H1 (cell line): ENCODE results near the gene PLEKHG2. TPM values are rescaled to one million over a fixed set of nuclear protein-coding genes. Genes with fewer than 3 reads are reported as not detected.

Source experiments
- CTCF ChIA-PET: fragments of 300-600 bp; sonication (Branson Sonifier 250); formaldehyde crosslinking; loops from one replicate; lab custom pipeline; 2021; ENCODE audit not compliant: partially characterized antibody; lab: Charles Lee
- POLR2A ChIA-PET: fragments of 300-600 bp; sonication (Branson Sonifier 250); formaldehyde crosslinking; loops from one replicate; lab custom pipeline; 2021; ENCODE audit warnings: inconsistent platforms; ENCODE audit not compliant: partially characterized antibody; lab: Charles Lee
- DNase-seq, 2 experiments: peaks; one replicate each; pipeline versions ENCODE4 v3.0.0 to v3.0.0-alpha.2; 2010 to 2022; ENCODE audit warnings: low spot score in 2 of 2, low read depth in 1 of 2, mixed read lengths in 1 of 2
- FAIRE-seq: peaks from 2 replicates; lab custom pipeline; 2011; peaks lifted over from hg19 to GRCh38; lab: Jason Lieb, UNC
- H2AFZ ChIP-seq: 2 replicates; pipeline ENCODE4 v1.8.1; 2012; ENCODE audit warnings: low read length, inconsistent platforms
- H2AK5ac ChIP-seq: 2 replicates; pipeline ENCODE4 v1.6.1; 2013; ENCODE audit warnings: low read depth, low read length
- H2BK120ac ChIP-seq: replicated peaks from 2 replicates; pipeline ENCODE3; 2013; ENCODE audit warnings: low read depth, low read length, inconsistent platforms
- H2BK12ac ChIP-seq: 2 replicates; pipeline ENCODE4 v1.6.1; 2013; ENCODE audit warnings: low read depth, low read length
- H2BK15ac ChIP-seq: 2 replicates; pipeline ENCODE4 v1.6.1; 2013; ENCODE audit warnings: low read length
- H2BK20ac ChIP-seq: 2 replicates; pipeline ENCODE4 v1.6.1; 2013; ENCODE audit warnings: low read length
- H2BK5ac ChIP-seq: 2 replicates; pipeline ENCODE4 v1.6.1; 2013; ENCODE audit warnings: low read depth, low read length
- H3K14ac ChIP-seq: 2 replicates; pipeline ENCODE4 v1.6.1; 2013; ENCODE audit warnings: inconsistent platforms; ENCODE audit not compliant: insufficient read length
- H3K18ac ChIP-seq: 2 replicates; pipeline ENCODE4 v1.6.1; 2013; ENCODE audit warnings: low read length; ENCODE audit errors: extremely low read depth
- H3K23ac ChIP-seq: 2 replicates; pipeline ENCODE4 v1.6.1; 2013; ENCODE audit warnings: inconsistent platforms; ENCODE audit not compliant: insufficient read length
- H3K23me2 ChIP-seq: 2 replicates; pipeline ENCODE4 v1.6.1; 2013; ENCODE audit warnings: low read depth, low read length
- H3K27ac ChIP-seq: 2 replicates; pipeline ENCODE4 v1.6.1; 2011; ENCODE audit warnings: low read depth, low read length, inconsistent platforms
- H3K27me3 ChIP-seq, 4 experiments: replicated peaks in 1 of 4; 1 replicate in 1 of 4; 2 replicates in 3 of 4; pipeline versions ENCODE4 v1.6.1 to v1.8.1; 2011 to 2013; ENCODE audit warnings: low read length in 3 of 4, mild to moderate bottlenecking in 3 of 4, inconsistent platforms in 2 of 4, mixed read lengths in 2 of 4, moderate library complexity in 1 of 4; ENCODE audit not compliant: control insufficient read depth in 3 of 4, insufficient read depth in 3 of 4; ENCODE audit errors: extremely low read depth in 1 of 4
- H3K36me3 ChIP-seq, 4 experiments: 2 replicates each; pipeline versions ENCODE4 v1.6.1 to v1.8.1; 2011 to 2013; ENCODE audit warnings: mild to moderate bottlenecking in 4 of 4, low read length in 3 of 4, moderate library complexity in 2 of 4, control low read depth in 1 of 4, inconsistent platforms in 1 of 4; ENCODE audit not compliant: insufficient read depth in 4 of 4, control insufficient read depth in 2 of 4
- H3K4ac ChIP-seq: replicated peaks from 2 replicates; pipeline ENCODE3; 2013; ENCODE audit warnings: low read length, low read depth, mixed read lengths, inconsistent platforms; ENCODE audit not compliant: insufficient read length
- H3K4me1 ChIP-seq, 4 experiments: replicated peaks in 1 of 4; 1 replicate in 1 of 4; 2 replicates in 3 of 4; pipeline versions ENCODE4 v1.6.1 to v1.8.1; 2011 to 2013; ENCODE audit warnings: low read length in 3 of 4, inconsistent platforms in 2 of 4, mixed read lengths in 1 of 4; ENCODE audit not compliant: insufficient read depth in 4 of 4, control insufficient read depth in 3 of 4
- H3K4me2 ChIP-seq, 2 experiments: 2 replicates each; pipeline versions ENCODE4 v1.6.1 to v1.8.1; 2011 to 2013; ENCODE audit warnings: low read depth in 2 of 2, low read length in 2 of 2, control low read depth in 1 of 2, inconsistent platforms in 1 of 2, mild to moderate bottlenecking in 1 of 2; ENCODE audit not compliant: insufficient read depth in 1 of 2
- H3K4me3 ChIP-seq, 4 experiments: fragments of 200-600, 300-600 bp in 1 of 4; sonication (generic), shearing (Covaris generic), sonication (Bioruptor Twin) in 1 of 4; 2 replicates each; pipeline versions ENCODE4 v1.5.1 to v1.8.1; 2011 to 2016; ENCODE audit warnings: low read length in 4 of 4, low read depth in 3 of 4, control low read depth in 2 of 4, inconsistent platforms in 2 of 4, mild to moderate bottlenecking in 2 of 4, mixed read lengths in 1 of 4, moderate library complexity in 1 of 4; ENCODE audit not compliant: insufficient read depth in 2 of 4; ENCODE audit errors: extremely low read depth in 1 of 4
- H3K56ac ChIP-seq: replicated peaks from 2 replicates; pipeline ENCODE3; 2013; ENCODE audit warnings: low read depth, mild to moderate bottlenecking, mixed read lengths, low read length, inconsistent platforms; ENCODE audit not compliant: insufficient read length
- H3K79me1 ChIP-seq: 2 replicates; pipeline ENCODE4 v1.6.1; 2013; ENCODE audit warnings: low read depth, low read length, control low read depth
- H3K79me2 ChIP-seq, 2 experiments: 2 replicates each; pipeline versions ENCODE4 v1.6.1 to v1.8.1; 2012 to 2013; ENCODE audit warnings: low read length in 2 of 2, mild to moderate bottlenecking in 2 of 2, inconsistent platforms in 1 of 2; ENCODE audit not compliant: insufficient read depth in 2 of 2, control insufficient read depth in 1 of 2
- H3K9ac ChIP-seq, 4 experiments: replicated peaks in 1 of 4; 1 replicate in 1 of 4; 2 replicates in 3 of 4; pipeline versions ENCODE4 v1.6.1 to v1.8.1; 2011 to 2013; ENCODE audit warnings: low read depth in 3 of 4, low read length in 3 of 4, control low read depth in 2 of 4, mild to moderate bottlenecking in 2 of 4, moderate library complexity in 2 of 4, inconsistent platforms in 1 of 4; ENCODE audit errors: extremely low read depth in 1 of 4
- H3K9me3 ChIP-seq, 2 experiments: 2 replicates each; pipeline versions ENCODE4 v1.6.1 to v1.8.1; 2012 to 2013; ENCODE audit warnings: mild to moderate bottlenecking in 2 of 2, moderate library complexity in 2 of 2, control low read depth in 1 of 2, inconsistent platforms in 1 of 2, low read depth in 1 of 2, low read length in 1 of 2, mixed read lengths in 1 of 2; ENCODE audit not compliant: insufficient read depth in 2 of 2
- H4K20me1 ChIP-seq, 2 experiments: replicated peaks in 1 of 2; 2 replicates each; pipeline versions ENCODE3 to v1.8.1; 2011 to 2013; ENCODE audit warnings: inconsistent platforms in 2 of 2, low read length in 2 of 2, mild to moderate bottlenecking in 1 of 2; ENCODE audit not compliant: insufficient read depth in 2 of 2, control insufficient read depth in 1 of 2
- H4K5ac ChIP-seq: 2 replicates; pipeline ENCODE4 v1.6.1; 2013; ENCODE audit warnings: low read length, low read depth, mixed read lengths, inconsistent platforms; ENCODE audit not compliant: insufficient read length
- H4K8ac ChIP-seq: 2 replicates; pipeline ENCODE4 v1.8.0; 2013; ENCODE audit warnings: mild to moderate bottlenecking, moderate library complexity, low read length, inconsistent platforms; ENCODE audit not compliant: insufficient read depth; ENCODE audit errors: extremely low read depth
- H4K91ac ChIP-seq: replicated peaks from 2 replicates; pipeline ENCODE3; 2013; ENCODE audit warnings: low read length, mixed read lengths, inconsistent platforms; ENCODE audit not compliant: insufficient read length
- WGBS, 2 experiments: shearing (Covaris generic) in 1 of 2; methylation state at CpG; one replicate each; pipeline versions ENCODE4 v1.1.6 to v1.1.7; 2013 to 2015; ENCODE audit warnings: low lambda C conversion rate in 2 of 2, mixed read lengths in 2 of 2, inconsistent platforms in 1 of 2, low coverage in 1 of 2, missing lambda C conversion rate in 1 of 2; ENCODE audit not compliant: insufficient replicate concordance in 2 of 2, insufficient coverage in 1 of 2, insufficient read length in 1 of 2; ENCODE audit errors: extremely low coverage in 1 of 2, missing lambda C conversion rate in 1 of 2; 5-methylcytosine and 5-hydroxymethylcytosine counted together
- polyA plus RNA-seq, 7 experiments: library from polyadenylated mRNA; depleted of rRNA in 3 of 7; stranded (reverse) in 5 of 7; unstranded in 2 of 7; fragments of >200 nt in 5 of 7; fragments of 200-250 nt in 2 of 7; gene quantifications; 1 replicate in 5 of 7; 2 replicates in 1 of 7; 4 replicates in 1 of 7; pipeline versions ENCODE4 v1.2.1 to v1.2.3, GENCODE V29; 2011 to 2013; ENCODE audit warnings: missing spikeins in 2 of 7, mixed read lengths in 2 of 7
- total RNA-seq: library from RNA; stranded (reverse); fragmentation: NEBNext Ultra II Directional; extraction: Animal tissue kit (Norgen Biotek cat#: 25700); gene quantifications from 2 replicates; pipeline ENCODE4 v1.2.1, GENCODE V29; 2021

PLEKHG2 gene
- total and polyA plus RNA-seq, 2 of the 8 experiments (the other 6 are each of a cell fraction or from before 2014, with no cell fraction given), result 16.9 to 65.7 TPM

GRCh38 chr19:39413272-39413910 lies 922 bp downstream of the PLEKHG2 start:
- Histone ChIP-seq H3K79me2 (peaks cover 6 to 23% of the 10 kb centered on the region in 2 experiments; a peak in 3 of 4 replicates), H3K27me3 (no peaks in the 10 kb centered on the region), H4K5ac (peak overlapping the region; percentile 70), H3K4me3 (peak overlapping the region; percentile 66 to 97 (median 92)), H3K56ac (peak overlapping the region; percentile 88), H3K4ac (peak overlapping the region; percentile 8), H4K91ac (peak overlapping the region; percentile 76), H3K18ac (peak overlapping the region; percentile 93), H2BK5ac (peak overlapping the region; percentile 93), H2BK20ac (no peak overlapping the region), H2BK120ac (no peak overlapping the region), H2AFZ (no peak overlapping the region), H3K23me2 (peaks cover 16% of the 10 kb centered on the region), H2BK12ac (0 out of 2 replicates have a peak overlapping the region, but pooled peaks have one; percentile 60), H3K4me2 (peak overlapping the region; percentile 84 to 86), H3K4me1 (peaks cover 9 to 33% (median 15%) of the 10 kb centered on the region in 4 experiments; a peak in 6 of 7 replicates), H4K8ac (peak overlapping the region; percentile 80; the same call in 1 of the 2 replicates), H3K79me1 (no peaks in the 10 kb centered on the region; the same call in 1 of the 2 replicates), H3K9me3 (no peaks in the 10 kb centered on the region), H2BK15ac (peak overlapping the region; percentile 29; the same call in 1 of the 2 replicates), H4K20me1 (peaks cover 5 to 22% of the 10 kb centered on the region in 2 experiments), H3K36me3 (peaks cover 0 to 10% (median 2%) of the 10 kb centered on the region in 4 experiments; a peak in 3 of 8 replicates), H3K23ac (no peak overlapping the region), H3K14ac (no peak overlapping the region), H3K9ac (peak overlapping the region; percentile 41 to 84 (median 72)), H2AK5ac (0 out of 2 replicates have a peak overlapping the region, but pooled peaks have one; percentile 39), H3K27ac (peak overlapping the region; percentile 83)
- DNase-seq, result peak in 1 of 2 experiments; percentile 72
- WGBS, 2 experiments, result 4% methylated on average over 11 of the region's 54 CpGs; no CpG with 5 or more reads in 1 of the 2 experiments
- ChIA-PET POLR2A (interaction anchor here (0.9 to 25.7 kb wide), 11 partner anchors 8 to 102 kb away, joined by 3 to 1154 read pairs (median 6); partner anchors contain the start of genes MED29, PAF1, RPS16 and SAMD4B), CTCF (interaction anchor here (0.6 to 2.3 kb wide), 11 partner anchors 11 to 106 kb away, joined by 4 to 13 read pairs (median 6); partner anchors contain the start of gene SELENOV)
- FAIRE-seq, result no peak
